IMR-90 (cell line): ENCODE data around the gene MAP2K5. TPM values are rescaled to one million over a fixed set of nuclear protein-coding genes. Genes with fewer than 3 reads are reported as not detected.

Experiments
- ATAC-seq: fragments of 200-7000 bp; cut with Tn5 transposase; 2 replicates; pipeline ENCODE4 v1.9.1; 2020; ENCODE audit warnings: low read depth, mild to moderate bottlenecking, moderate library complexity
- BruUV-seq: library from RNA; stranded (reverse); fragments of 400-500 nt; replicated peaks from 2 replicates; lab custom pipeline; 2021; lab: Mats Ljungman, UMichigan
- CTCF ChIA-PET: fragments of 300-600 bp; formaldehyde crosslinking; extraction: SDS; loops from one replicate; lab custom pipeline; 2021; ENCODE audit warnings: antibody characterized with exemption; lab: Yijun Ruan, JAX
- POLR2A ChIA-PET: fragments of 300-600 bp; sonication (Branson Sonifier 250); formaldehyde crosslinking; loops from one replicate; lab custom pipeline; 2022; ENCODE audit warnings: antibody characterized with exemption; ENCODE audit not compliant: unreplicated experiment; lab: Charles Lee
- DNase-seq: peaks from one replicate; pipeline ENCODE4 v3.0.0; 2013
- H2AFZ ChIP-seq: replicated peaks from 2 replicates; pipeline ENCODE3; 2013; ENCODE audit warnings: low read length, mild to moderate bottlenecking; ENCODE audit not compliant: poor library complexity
- H2AK5ac ChIP-seq: 2 replicates; pipeline ENCODE4 v1.6.1; 2013; ENCODE audit warnings: low read depth, low read length, inconsistent platforms
- H2AK9ac ChIP-seq: replicated peaks from 2 replicates; pipeline ENCODE3; 2013; ENCODE audit warnings: mild to moderate bottlenecking, low read depth, low read length, moderate library complexity; ENCODE audit not compliant: poor library complexity
- H2BK120ac ChIP-seq: 2 replicates; pipeline ENCODE4 v1.6.1; 2013; ENCODE audit warnings: low read depth, low read length, inconsistent platforms
- H2BK15ac ChIP-seq: 3 replicates; pipeline ENCODE4 v1.6.1; 2013; ENCODE audit warnings: low read depth, low read length, inconsistent platforms
- H2BK20ac ChIP-seq: 2 replicates; pipeline ENCODE4 v1.6.1; 2013; ENCODE audit warnings: low read depth, mild to moderate bottlenecking, inconsistent platforms, low read length, moderate library complexity
- H2BK5ac ChIP-seq: 2 replicates; pipeline ENCODE4 v1.6.1; 2013; ENCODE audit warnings: mild to moderate bottlenecking, low read depth, low read length, inconsistent platforms; ENCODE audit not compliant: poor library complexity, severe bottlenecking
- H3K14ac ChIP-seq: replicated peaks from 2 replicates; pipeline ENCODE4 v1.6.1; 2013; ENCODE audit warnings: low read depth, low read length, inconsistent platforms
- H3K18ac ChIP-seq: 2 replicates; pipeline ENCODE4 v1.6.1; 2013; ENCODE audit warnings: low read depth, low read length, control low read depth
- H3K23ac ChIP-seq: 2 replicates; pipeline ENCODE4 v1.6.1; 2013; ENCODE audit warnings: low read depth, low read length, inconsistent platforms
- H3K27ac ChIP-seq: 2 replicates; pipeline ENCODE4 v1.5.1; 2013; ENCODE audit warnings: mild to moderate bottlenecking, control low read depth, low read length; ENCODE audit not compliant: insufficient read depth
- H3K27me3 ChIP-seq: 2 replicates; pipeline ENCODE4 v1.6.1; 2013; ENCODE audit warnings: low read length; ENCODE audit not compliant: control insufficient read depth, insufficient read depth
- H3K36me3 ChIP-seq: 2 replicates; pipeline ENCODE4 v1.6.1; 2013; ENCODE audit warnings: low read length, mixed read lengths; ENCODE audit not compliant: control insufficient read depth, insufficient read depth
- H3K4ac ChIP-seq: 2 replicates; pipeline ENCODE4 v1.6.1; 2013; ENCODE audit warnings: low read depth, low read length, inconsistent platforms
- H3K4me1 ChIP-seq: 2 replicates; pipeline ENCODE4 v1.6.1; 2013; ENCODE audit warnings: low read length, mixed read lengths; ENCODE audit not compliant: control insufficient read depth, insufficient read depth
- H3K4me2 ChIP-seq: 2 replicates; pipeline ENCODE4 v1.6.1; 2013; ENCODE audit warnings: low read depth, mild to moderate bottlenecking, control low read depth, low read length, moderate library complexity
- H3K4me3 ChIP-seq: 2 replicates; pipeline ENCODE4 v1.5.1; 2013; ENCODE audit warnings: low read depth, mild to moderate bottlenecking, control low read depth, low read length, moderate library complexity; ENCODE audit not compliant: insufficient read depth
- H3K56ac ChIP-seq: 2 replicates; pipeline ENCODE4 v1.6.1; 2013; ENCODE audit warnings: low read length, inconsistent platforms; ENCODE audit not compliant: insufficient read depth; ENCODE audit errors: extremely low read depth
- H3K79me1 ChIP-seq, 2 experiments: 2 replicates each; pipeline ENCODE4 v1.6.1; 2013; ENCODE audit warnings: low read length in 2 of 2, inconsistent platforms in 1 of 2, low read depth in 1 of 2
- H3K9ac ChIP-seq: 2 replicates; pipeline ENCODE4 v1.6.1; 2013; ENCODE audit warnings: low read depth, low read length, control low read depth
- H3K9me1 ChIP-seq: 2 replicates; pipeline ENCODE4 v1.6.1; 2013; ENCODE audit warnings: low read length, inconsistent platforms; ENCODE audit not compliant: insufficient read depth
- H3K9me3 ChIP-seq: 2 replicates; pipeline ENCODE4 v1.6.1; 2013; ENCODE audit warnings: low read length; ENCODE audit not compliant: control insufficient read depth, insufficient read depth
- H4K20me1 ChIP-seq: 2 replicates; pipeline ENCODE4 v1.6.1; 2013; ENCODE audit warnings: low read length, inconsistent platforms; ENCODE audit not compliant: insufficient read depth
- H4K5ac ChIP-seq: 2 replicates; pipeline ENCODE4 v1.6.1; 2013; ENCODE audit warnings: mild to moderate bottlenecking, low read depth, low read length, control low read depth
- H4K8ac ChIP-seq, 2 experiments: 2 replicates each; pipeline ENCODE4 v1.6.1; 2013; ENCODE audit warnings: low read depth in 2 of 2, low read length in 2 of 2, control low read depth in 1 of 2, inconsistent platforms in 1 of 2
- H4K91ac ChIP-seq: 2 replicates; pipeline ENCODE4 v1.6.1; 2013; ENCODE audit warnings: low read depth, low read length, inconsistent platforms; ENCODE audit not compliant: insufficient read depth
- MAZ ChIP-seq: IDR thresholded peaks from 2 replicates; pipeline ENCODE4 v1.6.1; 2012; ENCODE audit warnings: low read depth, mild to moderate bottlenecking, low read length, improper control_type of control experiment, moderate library complexity, borderline replicate concordance
- RFX5 ChIP-seq: IDR thresholded peaks from 2 replicates; pipeline ENCODE4 v1.8.0; 2012; ENCODE audit warnings: low read depth, mild to moderate bottlenecking, low read length, moderate library complexity
- whole genome bisulfite sequencing, 2 experiments: methylation state at CpG; one replicate each; pipeline versions ENCODE4 v1.1.5 to v1.1.7; 2013; ENCODE audit warnings: missing lambda C conversion rate in 2 of 2; ENCODE audit not compliant: insufficient read length in 1 of 2; ENCODE audit errors: extremely low coverage in 2 of 2; 5-methylcytosine and 5-hydroxymethylcytosine counted together
- dilution Hi-C: fragments of 300-500 bp; cut with HindIII; formaldehyde crosslinking; loops from one replicate; pipeline ENCODE4 v1.14.3; 2018; ENCODE audit warnings: low sequenced_read_pairs; ENCODE audit not compliant: unreplicated experiment
- in situ Hi-C: fragments of 300-500 bp; cut with MboI; formaldehyde crosslinking; loops from 3 replicates; pipeline ENCODE4 v1.14.3; 2019; ENCODE audit warnings: low sequenced_read_pairs, inconsistent platforms, mixed read lengths
- intact Hi-C: fragments of 100-400 bp; cut with micrococcal nuclease; formaldehyde crosslinking; loops from 2 replicates; pipeline ENCODE4 v1.10.0; 2022
- polyA plus RNA-seq, 3 experiments: library from polyadenylated mRNA; depleted of rRNA; stranded (reverse); fragments of >200 nt; gene quantifications; 2 replicates each; pipeline ENCODE4 v1.2.3, GENCODE V29; 2012; ENCODE audit warnings: low replicate concordance in 1 of 3
- total RNA-seq: library from RNA; depleted of rRNA; stranded (reverse); fragments of >200 nt; gene quantifications from 2 replicates; pipeline ENCODE4 v1.2.3, GENCODE V29; 2012
- TF ChIP-seq, protein P1 (sequence below): fragments of 150-350 bp; IDR thresholded peaks from 2 replicates; pipeline ENCODE4 v1.6.1; 2017; ENCODE audit warnings: mild to moderate bottlenecking, antibody characterized with exemption, low read length, low read depth

Gene MAP2K5
- total and polyA plus RNA-seq, 2 of the 4 experiments (the other 2 are of a cell fraction), result 1.6 to 6.1 TPM

DNA sequence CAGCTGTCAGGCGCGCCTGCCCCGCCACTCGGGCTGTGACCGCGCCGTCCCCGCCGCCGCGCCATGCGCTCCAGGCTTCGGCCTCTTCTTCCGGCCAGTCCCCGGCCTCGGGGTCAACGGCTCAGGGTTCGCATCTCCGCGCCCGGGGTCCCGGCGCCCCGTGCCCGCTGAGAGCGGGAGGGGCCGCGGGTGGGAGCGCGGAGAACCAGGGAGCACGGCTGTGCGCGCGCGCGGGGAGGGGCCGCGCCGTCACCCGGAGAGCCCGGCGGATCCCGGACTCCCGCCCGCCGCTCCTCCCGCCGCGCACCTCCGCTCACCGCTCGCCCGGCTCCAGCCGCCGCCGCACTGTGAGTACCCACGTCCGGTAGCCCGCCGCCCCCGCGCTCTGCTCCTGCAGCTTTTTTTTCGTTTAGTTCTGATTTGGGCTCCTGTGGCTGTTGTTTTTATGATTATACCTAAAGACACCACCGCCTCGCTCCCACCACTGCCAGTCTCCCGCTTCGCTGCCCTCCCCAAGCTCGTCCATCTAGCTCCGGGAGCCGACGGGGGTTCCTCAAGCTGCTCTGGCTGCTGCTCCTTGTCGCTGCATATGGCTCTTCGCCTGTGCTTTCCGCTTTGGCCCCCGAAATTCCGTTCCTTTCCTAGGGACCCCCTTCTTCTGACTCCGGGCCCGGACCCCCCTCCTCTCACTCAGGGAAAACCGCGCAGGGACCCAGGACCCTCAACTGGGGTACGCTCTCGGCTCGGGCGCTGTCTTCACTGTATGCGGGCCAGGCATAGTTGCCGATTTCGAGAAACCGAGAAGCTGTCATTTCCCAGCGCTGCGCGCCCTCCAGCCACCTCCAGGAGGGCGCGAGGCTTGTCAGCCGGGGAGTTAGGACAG lies 281.1 kb downstream of the MAP2K5 start:
- H3K79me1 ChIP-seq, result no peaks in the 10 kb centered on the region
- no peaks in the 10 kb centered on the region for H3K36me3 ChIP-seq
- no peak overlapping the region for H3K4ac ChIP-seq
- peaks cover 93% of the 10 kb centered on the region for H3K27me3 ChIP-seq
- no peak for DNase-seq
- H4K8ac ChIP-seq, result no peak overlapping the region
- H3K14ac ChIP-seq, result no peak overlapping the region
- no peak for ATAC-seq
- H3K18ac ChIP-seq, result no peak overlapping the region
- TF ChIP-seq RFX5 (no peak), MAZ (no peak)
- TF ChIP-seq, protein P1, sequence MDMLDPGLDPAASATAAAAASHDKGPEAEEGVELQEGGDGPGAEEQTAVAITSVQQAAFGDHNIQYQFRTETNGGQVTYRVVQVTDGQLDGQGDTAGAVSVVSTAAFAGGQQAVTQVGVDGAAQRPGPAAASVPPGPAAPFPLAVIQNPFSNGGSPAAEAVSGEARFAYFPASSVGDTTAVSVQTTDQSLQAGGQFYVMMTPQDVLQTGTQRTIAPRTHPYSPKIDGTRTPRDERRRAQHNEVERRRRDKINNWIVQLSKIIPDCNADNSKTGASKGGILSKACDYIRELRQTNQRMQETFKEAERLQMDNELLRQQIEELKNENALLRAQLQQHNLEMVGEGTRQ, result no peak
- CTCF ChIA-PET, result no interaction called here
- no peak overlapping the region for H3K4me3 ChIP-seq
- in situ Hi-C loops (no loop called here), dilution Hi-C loops (no loop called here), intact Hi-C loops (no loop called here)
- H3K9ac ChIP-seq, result no peak overlapping the region
- H2BK5ac ChIP-seq, result no peak overlapping the region
- H3K56ac ChIP-seq, result no peak overlapping the region
- no peak overlapping the region for H3K27ac ChIP-seq
- no peak overlapping the region for H2AK9ac ChIP-seq
- H3K9me3 ChIP-seq, result peaks cover 21% of the 10 kb centered on the region
- H3K4me1 ChIP-seq, result peaks cover 3% of the 10 kb centered on the region; the same call in 1 of the 2 replicates
- no peak overlapping the region for H2BK20ac ChIP-seq
- H4K91ac ChIP-seq, result no peak overlapping the region
- BruUV-seq, result no TSS peak
- WGBS, 2 experiments, result 3% methylated on average over 37 of the region's 94 CpGs; no CpG with 5 or more reads in 1 of the 2 experiments
- H3K4me2 ChIP-seq, result no peak overlapping the region
- H4K20me1 ChIP-seq, result peaks cover 31% of the 10 kb centered on the region
- no peak overlapping the region for H2BK120ac ChIP-seq
- no peak overlapping the region for H2AFZ ChIP-seq
- H2AK5ac ChIP-seq, result no peak overlapping the region
- no peak overlapping the region for H2BK15ac ChIP-seq
- H4K5ac ChIP-seq, result no peak overlapping the region
- no peak overlapping the region for H3K23ac ChIP-seq
- no peaks in the 10 kb centered on the region; the same call in 1 of the 2 replicates for H3K9me1 ChIP-seq
- POLR2A ChIA-PET, result no interaction called here
